Caki2 (cell line): ENCODE measurements around the gene RIN1. TPM values are rescaled to one million over a fixed set of nuclear protein-coding genes. Genes with fewer than 3 reads are reported as not detected.
"Not testable (repeated sequence)": the region's sequence is repeated elsewhere in the genome, so short reads cannot be mapped to it uniquely, and the experiment has no call there.

Source experiments
- DNase-seq: peaks from one replicate; pipeline ENCODE4 v3.0.0-alpha.2; 2015; ENCODE audit warnings: low read depth
- in situ Hi-C: cut with HindIII; loops from 2 replicates; pipeline ENCODE4 v1.10.0; 2016; ENCODE audit warnings: low sequenced_read_pairs, low pct_unique_long_range_greater_than_20kb, mixed read lengths
- total RNA-seq: library from RNA; depleted of rRNA; stranded (reverse); fragments of >200 nt; shearing (Covaris generic); gene quantifications from 2 replicates; pipeline ENCODE4 v1.2.3, GENCODE V29; 2014; ENCODE audit warnings: low replicate concordance; rRNA removed

RIN1 gene
- total RNA-seq: 24.5 and 28.4 TPM in 2 replicates

DNA sequence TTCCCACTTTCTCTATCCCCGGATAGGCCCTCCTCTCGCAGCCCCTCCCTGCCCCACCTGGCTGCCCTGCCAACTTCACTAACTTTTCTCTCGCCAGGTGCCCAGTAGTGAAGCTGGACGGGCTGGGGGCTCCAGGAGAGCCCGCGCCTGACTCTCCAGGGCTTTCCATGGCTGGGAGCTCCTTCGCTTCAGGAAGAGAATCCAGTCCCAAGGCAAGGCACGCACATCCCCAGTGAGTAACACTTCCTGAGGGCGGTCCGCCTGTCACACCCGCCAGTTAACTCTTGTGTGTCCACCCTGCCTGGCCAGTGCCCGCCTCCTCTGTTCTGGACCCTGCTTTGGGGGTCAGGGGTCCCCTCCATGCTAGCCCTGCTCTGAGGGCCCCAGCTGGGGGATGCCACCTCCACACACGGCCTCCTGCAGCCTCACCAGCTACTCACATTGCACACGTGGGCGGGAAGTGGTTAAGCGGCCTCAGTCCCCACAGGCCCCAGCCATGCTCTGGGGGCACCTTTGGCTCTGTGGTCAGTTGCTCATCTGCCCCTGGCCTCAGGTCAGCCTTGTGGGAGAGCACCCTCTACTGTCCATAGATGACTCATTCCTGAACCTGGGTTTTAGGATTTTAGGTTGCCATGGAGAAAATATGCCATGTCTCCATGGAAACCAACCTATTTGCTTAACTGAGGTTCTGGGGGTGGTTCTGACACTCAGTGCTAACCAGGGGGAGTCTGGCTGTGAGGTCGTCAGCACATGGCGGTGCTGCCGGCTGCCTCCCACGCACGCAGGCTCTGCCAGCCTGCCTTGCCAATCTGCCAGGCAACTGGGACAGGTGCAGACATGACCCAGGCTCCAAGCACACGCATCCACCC is at the start of gene RIN1:
TSS of gene RIN1 (minus strand) at position 201 of the 869 bp plus-strand sequence. CDS start at position 169, 32 bp downstream.
- in situ Hi-C loops: no loop called here

GRCh38 chr11:66384316-66384715 is 48.1 kb upstream of the RIN1 start:
- DNase-seq, in situ Hi-C loops: not testable (repeated sequence)

More for the DNA sequence above, at the start of gene RIN1:
- peak; percentile 97 for DNase-seq

- DNase-seq, in situ Hi-C loops: not testable (repeated sequence)
Observed at GRCh38 chr11:66380264-66380663, 44.0 kb upstream of the RIN1 start.

- in situ Hi-C loops, DNase-seq: not testable (repeated sequence)
Observed at GRCh38 chr11:66373690-66374287, 37.6 kb upstream of the RIN1 start.

- in situ Hi-C loops: no loop called here
- DNase-seq: no peak
Observed at GRCh38 chr11:66373265-66373664, 37.0 kb upstream of the RIN1 start.

DNA sequence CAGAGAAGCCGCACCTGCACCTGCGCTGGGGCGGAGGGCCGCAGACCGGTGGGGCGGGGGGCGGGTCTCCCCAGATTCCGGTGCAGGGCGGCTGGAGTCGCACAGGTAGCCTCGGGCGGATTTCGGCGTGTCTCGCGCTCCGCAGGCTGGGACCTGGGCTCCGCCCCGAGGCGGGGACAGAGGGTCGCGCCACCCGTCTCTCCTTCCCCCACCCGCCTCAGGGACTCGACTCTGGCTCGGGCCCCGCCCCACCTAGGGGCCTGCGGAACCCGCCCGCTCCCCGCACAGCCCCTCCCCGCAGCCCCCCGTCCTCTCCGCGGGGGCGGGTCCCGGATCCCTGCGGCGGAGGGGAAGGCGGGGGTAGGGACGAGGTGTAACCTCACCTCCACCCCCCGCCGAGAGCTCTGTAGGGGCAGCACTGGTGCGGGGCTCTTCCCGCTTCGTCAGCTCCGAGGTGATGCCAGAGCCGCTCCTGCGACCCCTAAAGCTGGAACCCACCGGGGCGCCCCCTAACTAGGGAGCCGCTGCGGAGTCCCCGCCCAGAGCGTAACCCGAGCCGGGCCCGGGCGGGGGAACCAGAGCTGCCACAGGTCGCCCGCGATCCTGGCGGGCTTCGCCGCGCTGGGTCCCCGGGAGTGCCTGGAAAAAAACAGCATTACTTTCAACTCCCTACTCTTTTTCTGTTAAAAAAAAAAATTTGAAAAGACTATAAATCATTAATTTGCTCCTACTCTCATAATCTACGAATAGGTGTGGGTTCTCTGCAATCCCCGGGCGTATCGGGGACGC is 35.6 kb upstream of the RIN1 start, which contains the start of gene SLC29A2:
TSS of gene SLC29A2 (minus strand) at position 134 of the 789 bp plus-strand sequence. CDS start 169 bp downstream, outside the sequence.
- DNase-seq: no peak
- in situ Hi-C loops: no loop called here

- DNase-seq: no peak
- in situ Hi-C loops: no loop called here
Observed at GRCh38 chr11:66369073-66369894, 33.0 kb upstream of the RIN1 start.

- DNase-seq: no peak
- in situ Hi-C loops: no loop called here
Observed at GRCh38 chr11:66368484-66368883, 32.2 kb upstream of the RIN1 start.

DNA sequence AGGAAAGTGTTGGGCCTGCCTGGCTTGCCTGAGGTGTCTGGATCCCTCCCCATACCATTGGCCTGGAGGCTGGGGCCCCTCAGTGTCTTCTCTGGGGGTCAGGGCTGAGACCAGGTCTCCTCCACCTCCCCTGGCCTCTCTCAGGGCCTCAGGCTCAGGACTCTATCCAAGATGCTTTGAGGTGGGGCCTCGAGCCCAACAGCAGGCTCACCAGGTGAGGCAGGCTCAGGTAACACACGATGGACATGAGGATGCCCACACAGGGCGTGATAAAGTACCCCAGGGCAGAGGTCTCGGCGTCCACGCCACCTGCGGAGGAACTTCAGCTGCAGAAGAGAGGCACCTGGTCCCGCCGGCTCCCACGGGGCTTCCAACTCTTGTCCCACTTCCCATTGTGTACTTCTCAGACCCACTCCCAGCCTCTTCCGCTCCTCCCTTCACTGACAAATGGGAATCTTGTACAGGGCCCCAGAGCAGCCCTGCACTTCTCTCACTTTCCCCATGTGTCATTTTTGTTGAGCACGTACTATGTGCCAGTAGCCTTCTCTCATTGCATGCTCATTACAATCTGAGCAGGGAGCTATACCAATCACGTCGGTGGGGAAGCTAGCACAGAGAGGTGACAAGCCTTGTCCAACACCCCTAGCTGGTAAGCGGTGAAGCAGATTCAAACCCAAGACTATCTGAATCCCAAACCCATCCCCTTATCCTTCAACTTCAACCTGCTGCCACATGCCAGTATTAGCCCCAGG is 31.5 kb upstream of the RIN1 start:
- no peak for DNase-seq
- in situ Hi-C loops: no loop called here

DNA sequence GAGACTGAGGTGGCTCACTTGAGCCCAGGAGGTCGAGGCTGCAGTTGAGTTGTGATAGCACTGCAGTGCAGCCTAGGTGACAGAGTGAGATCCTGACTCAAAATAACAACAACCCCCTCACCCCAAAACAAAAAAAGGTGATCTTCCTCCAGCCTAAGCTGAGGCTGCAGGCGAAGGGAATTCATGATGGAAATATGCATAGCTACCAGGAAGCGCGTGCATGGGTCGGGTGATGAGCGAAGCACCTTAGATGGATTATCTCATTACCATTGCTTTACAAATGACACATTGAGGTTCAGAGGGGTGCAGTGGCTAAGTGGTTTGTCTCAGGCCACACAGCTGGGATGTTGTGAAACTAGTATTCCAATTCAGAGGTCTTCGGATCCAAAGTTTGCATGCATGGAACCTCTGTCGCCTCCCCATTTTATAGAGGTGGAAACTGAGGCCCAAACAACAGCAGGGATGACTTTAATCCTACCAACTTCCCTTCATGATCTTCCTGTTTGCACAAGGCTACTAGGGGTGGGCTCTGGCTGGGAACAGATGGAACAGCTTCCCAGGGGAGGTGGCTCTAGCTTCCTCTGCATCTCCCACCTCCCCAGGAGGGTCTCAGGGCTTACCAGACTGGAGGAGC is 30.7 kb upstream of the RIN1 start:
- in situ Hi-C loops: no loop called here
- DNase-seq: no peak

DNA sequence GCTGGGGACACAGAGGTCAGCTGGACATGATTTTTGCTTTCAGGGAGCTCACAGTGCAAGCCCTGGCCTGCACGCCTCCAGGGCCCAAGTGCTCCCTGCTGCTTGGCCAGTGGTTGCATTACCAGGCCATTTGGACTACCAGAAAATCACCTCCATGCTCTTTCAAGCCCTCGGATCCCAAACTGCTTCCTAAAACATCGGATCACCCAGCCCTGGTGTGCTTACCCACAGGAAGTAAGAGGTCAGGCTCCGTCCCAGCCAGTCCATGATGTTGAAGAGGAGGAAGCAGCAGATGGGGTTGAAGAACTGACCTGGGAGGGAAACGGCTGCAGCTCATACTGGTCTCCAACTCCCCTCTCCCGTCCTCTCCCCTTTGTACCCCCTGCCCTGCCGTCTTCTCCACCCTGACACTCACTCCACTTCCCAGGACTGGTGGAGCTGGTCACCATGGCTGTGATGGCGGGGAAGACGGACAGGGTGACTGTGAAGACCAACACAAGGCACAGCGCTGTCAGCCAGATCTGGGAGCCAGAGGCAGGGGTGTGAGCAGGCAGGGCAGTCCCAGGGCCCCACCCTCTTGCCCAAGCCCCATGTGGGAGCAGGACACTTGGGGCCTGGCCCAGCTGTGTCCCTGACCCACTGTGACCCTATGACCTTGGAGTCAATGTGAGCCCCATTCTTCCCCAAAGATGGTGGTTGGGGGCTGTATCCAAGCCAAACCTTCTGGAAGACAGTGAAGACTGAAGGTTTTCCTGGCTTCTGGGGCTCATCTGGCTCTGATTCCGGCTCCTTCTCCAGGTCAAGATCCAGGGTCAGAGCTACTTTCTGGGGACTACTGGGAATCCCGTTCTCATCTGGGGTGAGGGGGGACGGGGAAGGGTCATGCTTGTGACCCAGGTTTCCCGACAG is 29.7 kb upstream of the RIN1 start:
- in situ Hi-C loops: no loop called here
- DNase-seq: no peak

DNA sequence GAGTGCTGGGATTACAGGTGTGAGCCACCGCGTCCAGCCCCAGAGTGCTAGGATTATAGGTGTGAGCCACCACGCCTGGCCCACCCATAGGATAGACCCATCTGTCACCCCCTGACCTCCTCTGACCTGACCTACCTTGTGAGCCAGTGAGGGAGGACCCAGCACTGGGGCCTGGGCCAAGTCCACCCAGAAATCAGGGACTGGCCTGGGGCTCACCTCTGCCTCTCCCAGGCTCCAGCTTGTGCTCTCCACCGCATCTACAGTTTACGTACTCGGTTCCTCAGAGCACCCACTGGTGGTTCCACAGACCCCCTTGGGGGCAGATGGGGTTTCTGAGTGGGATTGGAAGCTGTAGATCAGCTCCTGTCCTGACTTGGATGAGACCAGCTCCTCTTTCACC is 28.9 kb upstream of the RIN1 start:
- DNase-seq: no peak
- in situ Hi-C loops: no loop called here

- DNase-seq: no peak
- in situ Hi-C loops: no loop called here
Observed at GRCh38 chr11:66363805-66364535, 27.7 kb upstream of the RIN1 start.

DNA sequence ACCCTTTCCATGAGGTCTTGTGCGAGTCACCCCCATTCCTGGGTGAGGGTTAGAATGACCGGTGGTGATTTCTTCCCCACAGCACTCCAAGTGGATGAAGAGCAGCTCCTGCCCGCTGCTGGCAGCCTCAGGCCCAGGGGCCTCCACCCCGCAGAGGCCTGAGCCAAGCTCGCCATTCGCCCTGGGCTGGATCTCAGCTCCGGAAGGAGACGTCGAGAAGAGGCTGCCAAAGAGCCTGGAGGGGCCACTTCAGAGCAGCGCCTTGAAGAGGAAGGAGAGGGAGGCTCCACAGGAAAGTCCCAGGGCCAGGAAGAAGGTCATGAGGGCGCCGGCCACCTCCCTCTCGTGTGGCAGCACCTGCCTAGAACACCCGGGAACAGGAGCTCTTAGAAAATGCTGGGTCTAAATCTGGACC is 27.0 kb upstream of the RIN1 start:
- DNase-seq: no peak
- in situ Hi-C loops: no loop called here

- in situ Hi-C loops: no loop called here
- no peak for DNase-seq
Observed at GRCh38 chr11:66362481-66363147, 26.4 kb upstream of the RIN1 start.
